ENCODE measurements around the gene ANKRD53.

The ANKRD53 gene

DNA sequence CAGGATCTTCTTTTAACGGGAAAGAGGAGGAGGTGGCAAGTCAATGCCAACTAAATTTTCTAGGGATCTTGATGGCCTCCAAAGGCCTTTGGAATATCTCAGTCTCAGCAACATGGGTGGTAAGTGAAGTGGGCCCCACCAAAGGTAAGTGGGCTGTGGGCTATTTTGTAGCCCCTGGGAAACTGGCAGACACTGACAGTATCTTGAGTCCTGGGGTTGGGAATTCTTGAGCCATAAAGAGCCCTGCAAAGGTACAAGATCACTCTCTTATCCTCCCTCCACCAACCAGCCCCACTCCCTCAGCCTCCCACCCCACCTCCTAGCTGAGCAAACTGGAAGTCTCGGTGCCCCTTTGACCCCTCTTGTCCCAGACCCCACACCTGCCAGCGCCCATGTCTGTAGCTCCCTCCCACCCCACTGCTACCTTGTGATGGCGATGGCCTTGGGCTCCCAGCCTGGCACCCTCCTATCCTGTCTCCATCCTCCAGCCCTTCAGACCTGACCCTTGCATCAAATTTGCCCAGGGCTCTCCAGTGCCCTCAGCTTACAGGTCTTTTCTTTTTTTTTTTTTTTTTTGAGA, 34.2 kb upstream of the ANKRD53 start:
- no peak for DNase-seq

DNA sequence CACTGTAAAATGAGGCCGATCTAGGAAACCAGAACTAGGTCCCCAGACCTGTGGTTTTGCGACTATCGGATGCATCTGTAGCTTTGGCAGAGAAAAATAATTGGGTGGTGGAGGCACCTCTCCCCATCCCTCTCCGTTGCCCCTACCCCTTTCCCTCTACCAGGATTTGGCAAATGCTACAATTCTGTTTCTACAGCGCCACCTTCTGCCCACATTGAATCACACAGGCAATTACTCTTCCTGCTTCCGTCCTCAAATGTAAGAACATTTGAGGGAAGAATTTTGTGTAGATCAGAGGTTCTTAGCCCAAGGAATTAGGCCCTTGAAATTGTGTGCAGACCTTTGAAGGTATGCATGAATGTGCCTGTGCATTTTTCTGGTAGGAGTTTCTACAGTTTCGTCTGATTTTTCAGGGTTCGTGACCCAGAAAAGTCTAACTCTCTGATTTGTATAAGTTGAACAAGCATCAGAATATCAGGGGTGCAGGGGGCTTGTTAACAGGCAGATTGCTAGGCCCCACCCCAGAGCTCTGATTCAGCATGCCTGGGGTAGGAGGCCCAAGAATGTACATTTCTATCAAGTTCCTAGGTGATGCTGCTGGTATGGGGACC, 31.5 kb upstream of the ANKRD53 start:
- DNase-seq = peak; percentile 55

DNA sequence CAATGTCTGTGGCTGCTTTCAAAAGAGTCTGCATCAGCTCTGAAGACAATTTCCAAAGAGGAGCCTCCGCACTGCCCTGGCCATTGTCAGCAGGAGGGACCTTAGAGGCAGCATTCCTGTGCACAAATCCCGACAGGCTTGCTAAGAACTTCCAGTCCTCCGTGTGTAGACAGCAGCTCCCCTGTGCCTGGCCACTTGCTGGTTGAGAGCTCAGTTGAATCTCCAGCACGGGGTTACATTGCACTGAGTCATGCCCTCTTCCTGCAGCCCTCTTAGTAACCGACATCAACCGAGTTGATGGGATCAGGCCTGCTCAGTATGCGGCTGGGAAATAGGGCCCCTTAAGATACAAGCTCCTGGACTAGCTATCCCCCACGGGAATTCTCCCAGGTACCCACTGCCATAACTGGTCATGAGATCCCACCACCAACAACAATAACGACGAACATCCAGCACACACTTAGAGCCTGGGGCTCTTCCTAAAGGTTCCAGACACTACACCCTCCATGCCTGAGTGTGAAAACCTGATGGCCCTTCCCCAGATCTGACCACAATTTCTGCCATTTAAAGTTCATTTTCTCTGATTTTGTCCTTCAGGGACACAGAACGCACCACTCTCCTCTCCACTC, 30.8 kb upstream of the ANKRD53 start:
- peak; percentile 49 for DNase-seq

DNA sequence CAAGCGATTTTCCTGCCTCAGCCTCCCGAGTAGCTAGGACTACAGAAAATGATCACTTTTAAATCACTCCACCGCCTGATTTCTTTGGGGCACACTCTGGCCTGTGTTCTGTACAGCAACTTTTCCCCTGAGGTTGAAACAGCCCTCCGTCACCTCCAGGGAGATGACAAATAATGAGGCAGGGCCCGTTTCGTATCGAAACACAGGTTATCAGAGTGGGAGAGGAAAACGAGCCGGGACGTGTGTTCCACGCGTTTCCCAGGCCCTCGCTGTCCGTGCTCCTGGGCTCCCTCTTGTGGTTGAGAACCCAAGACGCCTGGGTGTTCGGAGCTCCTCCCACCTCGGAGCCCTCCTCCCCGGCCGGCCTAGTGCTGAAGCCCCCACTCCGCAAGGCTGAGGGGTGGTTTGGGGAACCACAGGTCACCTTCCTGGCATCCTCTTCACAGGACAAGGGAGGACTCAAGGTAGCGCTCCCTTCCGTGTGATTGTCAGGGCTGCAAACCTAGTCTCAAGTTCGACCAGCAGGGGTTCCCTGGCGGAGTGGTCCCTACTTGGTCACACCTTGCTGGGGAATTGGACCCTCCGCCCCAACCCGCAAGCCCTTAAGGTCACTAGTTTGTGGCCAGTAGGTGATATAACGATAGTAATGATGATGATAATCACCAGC, 30.0 kb upstream of the ANKRD53 start:
- DNase-seq = peak; percentile 68

DNA sequence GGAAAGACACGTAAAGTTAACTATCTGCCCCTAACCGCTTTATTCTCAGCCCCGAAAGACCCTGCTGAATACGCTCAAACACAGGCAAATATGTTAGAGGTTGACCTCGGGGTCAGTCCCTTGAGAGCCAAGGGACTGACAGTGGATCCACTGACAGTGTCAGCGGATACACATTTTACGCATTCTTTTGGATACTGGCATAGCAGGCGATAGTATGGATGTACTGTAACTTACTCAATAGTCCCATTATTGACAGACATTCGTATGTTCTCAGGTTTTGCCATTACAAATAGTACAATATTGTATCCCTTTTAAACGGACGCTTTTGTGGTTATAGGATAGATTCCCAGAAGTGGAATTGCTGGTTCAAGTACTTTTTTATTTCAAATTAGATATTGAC, 29.3 kb upstream of the ANKRD53 start:
- no peak for DNase-seq

DNA sequence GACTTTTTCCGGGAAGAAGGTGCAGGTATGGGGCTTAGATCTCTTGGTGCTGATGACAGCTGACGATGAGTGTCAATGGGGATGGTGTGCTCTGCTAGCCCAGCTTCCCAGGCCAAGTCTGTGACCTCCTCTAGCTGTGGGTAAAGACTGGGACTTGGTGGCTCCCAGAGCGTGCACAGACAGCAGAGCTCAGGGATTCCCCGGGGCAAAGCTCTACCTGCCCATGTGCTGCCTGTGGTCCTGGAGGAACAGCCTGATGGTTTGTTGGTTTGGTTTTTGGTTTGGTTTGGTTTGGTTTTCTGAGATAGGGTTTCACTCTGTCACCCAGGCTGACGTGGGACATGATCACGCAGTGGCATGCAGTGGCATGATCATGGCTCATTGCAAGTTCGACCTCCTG, 23.5 kb upstream of the ANKRD53 start:
- DNase-seq = no peak

DNA sequence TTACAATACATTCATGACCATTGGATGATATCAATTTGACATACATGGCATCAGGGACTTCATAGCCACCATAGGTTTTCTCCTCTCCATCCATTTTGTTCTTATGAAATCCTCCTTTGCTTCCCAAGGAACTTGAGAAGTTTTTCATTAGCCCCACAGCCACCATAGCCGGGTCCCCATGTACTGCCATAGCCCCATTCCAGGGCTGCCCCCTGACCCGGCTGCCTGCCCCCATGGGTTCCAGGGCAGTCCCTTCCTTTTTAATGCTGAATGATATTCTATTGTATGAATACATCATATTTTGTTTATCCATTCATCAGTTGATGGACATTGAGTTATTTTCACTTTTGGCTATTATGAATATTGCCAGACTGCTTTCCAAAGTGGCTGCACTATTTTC, 22.3 kb upstream of the ANKRD53 start:
- DNase-seq = no peak

DNA sequence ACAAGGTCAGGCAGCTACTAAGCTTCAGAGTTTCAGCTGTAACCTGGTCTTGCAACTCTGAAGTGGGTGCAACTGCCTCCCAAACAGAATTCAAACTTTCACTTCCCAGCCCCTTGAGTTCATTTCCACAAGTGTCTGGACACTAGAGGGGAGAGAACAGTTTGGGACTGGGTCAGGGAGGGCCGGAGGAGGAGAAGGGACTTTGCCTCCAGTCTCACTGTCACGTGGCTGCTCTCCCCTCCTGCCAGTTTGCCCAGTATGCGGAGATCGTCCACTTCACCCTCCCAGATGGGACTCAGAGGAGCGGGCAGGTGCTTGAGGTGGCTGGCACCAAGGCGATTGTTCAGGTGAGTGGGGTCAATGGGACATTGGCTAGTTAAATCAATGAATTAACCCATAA, 20.6 kb upstream of the ANKRD53 start:
- no peak for DNase-seq

DNA sequence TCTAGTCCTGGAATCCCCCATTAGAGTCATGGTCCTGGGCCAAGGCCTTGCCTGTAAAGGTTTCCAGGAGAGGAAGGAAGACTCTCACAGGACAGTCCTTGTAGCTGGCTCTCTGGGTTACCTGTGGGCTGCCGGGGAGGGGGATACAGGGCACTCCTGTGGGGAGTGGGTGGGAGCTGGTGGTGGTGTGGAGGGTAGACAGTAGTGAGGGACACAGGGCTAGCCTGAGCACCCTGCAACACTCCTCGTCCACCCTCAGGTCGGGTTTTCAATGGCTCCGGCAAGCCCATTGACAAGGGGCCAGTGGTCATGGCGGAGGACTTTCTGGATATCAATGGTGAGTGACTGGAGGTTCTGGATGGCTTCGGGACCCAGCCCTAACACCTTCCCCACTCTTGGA, 19.7 kb upstream of the ANKRD53 start:
- no peak for DNase-seq

DNA sequence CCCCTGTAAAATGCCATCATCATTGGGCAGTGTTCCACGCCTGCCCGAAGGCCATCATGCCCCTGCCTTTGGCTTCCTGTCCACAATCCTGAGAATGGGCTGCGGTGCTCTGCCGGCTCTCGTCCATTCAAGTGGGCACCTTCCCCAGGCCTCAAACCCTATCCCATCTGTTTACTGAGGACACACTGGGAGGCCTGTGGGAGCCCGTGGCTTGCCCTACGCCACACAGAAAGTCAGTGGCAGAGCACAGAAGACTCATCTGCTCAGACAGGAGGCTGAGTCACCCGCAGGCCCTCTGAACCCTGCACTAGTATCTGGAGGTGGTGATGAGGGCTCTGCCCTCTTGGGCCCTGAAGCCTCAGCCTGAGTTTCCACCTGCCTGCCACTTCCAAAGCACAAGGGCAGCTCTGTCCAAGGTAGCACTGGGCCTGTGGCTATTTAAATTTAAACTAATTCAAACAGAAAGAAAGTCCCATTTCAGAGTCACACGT, 19.1 kb upstream of the ANKRD53 start:
- DNase-seq = no peak

DNA sequence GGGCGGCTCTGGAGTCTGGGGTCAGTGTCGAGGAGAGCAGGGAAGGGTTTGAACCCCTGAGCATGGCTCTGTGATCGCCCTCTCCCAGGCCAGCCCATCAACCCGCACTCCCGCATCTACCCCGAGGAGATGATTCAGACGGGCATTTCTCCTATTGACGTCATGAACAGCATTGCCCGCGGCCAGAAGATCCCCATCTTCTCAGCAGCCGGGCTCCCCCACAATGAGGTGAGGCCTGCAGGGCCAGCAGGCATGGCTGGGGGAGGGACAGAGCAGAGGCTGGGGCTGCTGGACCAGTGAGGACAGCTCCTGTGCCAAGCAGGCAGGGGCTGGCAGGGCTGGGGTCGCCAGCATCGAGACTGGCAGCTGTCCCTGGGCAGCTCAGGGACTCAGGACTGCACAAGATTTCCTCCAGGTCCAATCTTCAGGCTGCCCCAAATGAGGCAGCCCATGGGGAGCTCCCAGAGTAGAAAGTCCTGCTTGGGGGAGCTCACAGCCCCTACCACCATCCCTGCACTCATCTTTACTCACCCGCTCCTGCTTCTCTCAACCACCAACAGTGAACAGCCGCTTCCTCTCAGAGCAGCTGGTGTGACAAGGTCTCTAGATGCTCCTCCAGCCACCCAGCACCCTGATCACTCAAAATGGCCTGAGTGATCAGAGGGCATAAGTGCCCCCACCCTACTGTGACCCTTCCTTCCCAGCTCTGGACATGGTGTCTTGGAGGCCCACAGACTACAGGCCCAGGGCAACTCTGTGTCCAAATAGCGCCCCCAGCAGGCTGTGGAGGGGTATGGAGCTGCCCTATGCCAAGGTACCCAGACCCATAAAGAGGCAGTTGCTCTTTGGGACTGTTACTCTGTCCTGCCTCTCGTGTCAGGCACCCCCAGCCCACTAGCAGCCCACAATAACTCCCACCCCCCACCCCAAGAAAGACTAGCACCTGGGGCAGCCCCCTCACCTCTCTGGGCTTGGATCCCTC, 18.3 kb upstream of the ANKRD53 start:
- no peak for DNase-seq

DNA sequence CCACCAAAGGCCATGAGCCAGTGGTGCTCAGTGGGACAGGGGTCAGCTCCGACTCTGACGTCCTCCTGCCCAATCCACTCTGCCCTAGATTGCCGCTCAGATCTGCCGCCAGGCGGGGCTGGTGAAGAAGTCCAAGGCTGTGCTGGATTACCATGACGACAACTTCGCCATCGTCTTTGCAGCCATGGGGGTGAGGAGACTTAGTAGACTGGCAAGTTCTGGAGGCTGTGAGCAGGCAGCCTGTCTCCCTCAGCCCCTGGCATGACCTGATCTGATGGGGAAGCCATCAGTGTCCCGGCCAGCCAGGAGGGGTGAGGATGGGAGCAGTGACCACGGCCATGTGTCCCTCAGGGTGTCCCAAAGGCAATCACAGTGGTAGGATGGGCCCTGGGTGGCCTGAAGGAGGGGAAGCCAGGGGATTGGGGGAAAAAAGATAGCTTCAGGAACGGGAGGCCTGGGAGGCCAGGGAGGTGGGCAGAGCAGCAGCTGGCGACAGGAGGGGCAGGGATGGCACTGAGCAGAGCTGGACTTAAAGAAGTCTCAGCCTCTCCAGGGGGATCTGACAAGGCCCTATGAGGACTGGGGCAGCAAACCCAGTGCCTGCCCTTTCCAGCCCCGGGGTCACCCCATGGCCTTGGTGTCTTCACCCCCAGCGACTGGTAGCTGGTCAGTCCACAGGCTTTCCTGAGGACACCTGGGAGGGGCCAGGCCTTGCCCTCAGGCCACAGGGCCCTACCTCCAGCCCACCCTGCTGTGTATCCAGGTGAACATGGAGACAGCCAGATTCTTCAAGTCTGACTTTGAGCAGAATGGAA, 17.4 kb upstream of the ANKRD53 start:
- no peak for DNase-seq

DNA sequence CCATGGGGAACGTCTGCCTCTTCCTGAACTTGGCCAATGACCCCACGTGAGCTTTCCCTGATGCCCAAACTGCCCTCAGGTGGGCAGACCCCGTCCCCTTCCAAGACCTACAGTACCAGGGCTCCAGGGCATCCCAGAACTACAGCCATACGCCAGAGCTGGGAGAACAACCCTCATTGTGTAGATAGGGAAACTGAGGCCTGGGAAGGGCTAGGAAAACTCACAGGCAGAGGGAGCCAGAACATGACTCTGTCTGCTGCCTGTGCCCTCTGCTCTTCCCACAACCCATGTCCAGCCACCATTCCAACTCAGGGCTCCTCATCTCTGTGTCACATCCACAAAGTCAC, 16.8 kb upstream of the ANKRD53 start:
- DNase-seq = no peak

DNA sequence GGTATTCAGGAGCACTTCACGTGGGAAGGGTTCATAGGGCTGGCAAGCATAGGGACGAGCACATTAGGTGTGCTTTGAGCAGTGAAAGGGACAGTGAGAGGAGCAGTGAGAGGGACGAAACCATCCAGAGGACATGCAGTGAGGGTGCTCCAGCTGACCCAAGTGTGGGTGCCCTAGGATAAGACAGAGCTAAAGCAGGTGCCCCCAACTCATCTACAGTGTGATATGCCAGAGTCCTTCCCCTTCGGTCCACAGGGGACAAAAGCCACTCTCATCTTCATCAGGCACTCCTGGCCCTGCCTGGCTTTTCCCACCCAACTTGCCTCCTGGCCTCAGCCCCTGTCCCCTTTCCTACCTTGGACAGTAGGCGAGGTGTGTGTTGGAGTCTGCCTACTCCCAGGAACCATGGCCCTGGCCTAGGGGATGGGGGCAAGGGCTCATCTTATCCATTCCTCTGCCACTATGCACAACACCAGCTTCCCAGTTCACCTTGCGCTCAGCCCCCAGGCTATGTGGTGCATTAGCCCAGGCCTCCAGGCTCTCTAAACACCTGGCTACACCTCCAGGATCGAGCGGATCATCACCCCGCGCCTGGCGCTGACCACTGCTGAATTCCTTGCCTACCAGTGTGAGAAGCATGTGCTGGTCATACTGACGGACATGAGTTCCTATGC, 16.1 kb upstream of the ANKRD53 start:
- DNase-seq = no peak

DNA sequence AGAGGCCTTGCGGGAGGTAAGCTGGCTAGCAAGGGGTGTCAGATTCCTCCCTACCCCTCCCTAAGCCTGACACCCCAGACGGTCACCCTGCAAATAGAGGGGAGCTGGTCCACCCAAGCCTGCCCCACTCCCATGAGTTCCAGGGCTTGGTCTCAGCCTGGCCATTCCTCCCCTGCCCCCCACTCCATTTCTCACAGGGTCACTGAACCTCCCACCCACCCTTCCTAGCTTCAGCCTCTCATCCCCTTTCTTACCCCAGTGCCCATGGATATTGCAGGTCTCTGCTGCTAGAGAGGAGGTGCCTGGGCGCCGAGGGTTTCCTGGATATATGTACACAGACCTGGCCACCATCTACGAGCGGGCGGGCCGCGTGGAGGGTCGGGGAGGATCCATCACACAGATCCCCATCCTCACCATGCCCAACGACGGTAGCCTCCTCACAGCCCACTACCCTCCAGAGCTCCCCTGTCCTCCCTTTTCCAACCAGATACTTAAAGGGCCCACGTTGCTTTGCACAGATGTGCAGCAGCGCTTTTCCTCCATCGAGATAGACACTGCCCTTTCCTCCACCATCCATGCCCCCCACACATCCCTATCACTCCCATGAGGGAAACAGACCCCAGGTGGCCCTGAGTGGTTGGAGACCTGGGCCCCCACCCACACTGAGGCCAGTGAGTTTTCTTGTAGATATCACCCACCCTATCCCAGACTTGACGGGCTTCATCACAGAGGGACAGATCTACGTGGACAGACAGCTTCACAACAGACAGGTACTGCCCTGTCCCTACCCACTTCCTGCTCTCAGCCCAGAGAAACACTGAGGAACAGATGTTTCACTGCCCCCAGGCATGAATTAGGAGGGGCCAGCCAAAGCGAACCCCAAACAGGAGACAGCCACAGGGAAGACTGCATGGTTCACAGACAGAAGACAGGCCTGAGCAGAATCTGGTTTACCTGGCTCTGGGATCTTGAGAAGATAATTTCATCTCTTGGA, 15.2 kb upstream of the ANKRD53 start:
- no peak for DNase-seq

DNA sequence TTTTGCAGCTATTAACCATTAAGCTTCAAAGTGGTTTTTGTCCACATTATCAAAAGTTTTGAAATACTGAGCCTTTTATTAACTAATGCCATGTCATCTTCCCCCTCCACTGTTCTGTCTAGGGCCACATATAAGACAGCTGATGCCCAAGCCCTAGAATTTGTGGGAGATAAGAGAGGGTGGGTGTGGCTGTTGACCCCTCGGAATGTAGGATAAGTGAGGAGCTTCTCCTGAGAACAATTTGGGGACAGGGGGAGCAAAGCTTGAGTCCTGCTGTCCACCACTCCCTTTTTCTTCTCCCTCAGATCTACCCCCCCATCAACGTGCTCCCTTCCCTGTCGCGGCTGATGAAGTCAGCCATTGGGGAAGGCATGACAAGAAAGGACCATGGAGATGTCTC, 14.3 kb upstream of the ANKRD53 start:
- no peak for DNase-seq

DNA sequence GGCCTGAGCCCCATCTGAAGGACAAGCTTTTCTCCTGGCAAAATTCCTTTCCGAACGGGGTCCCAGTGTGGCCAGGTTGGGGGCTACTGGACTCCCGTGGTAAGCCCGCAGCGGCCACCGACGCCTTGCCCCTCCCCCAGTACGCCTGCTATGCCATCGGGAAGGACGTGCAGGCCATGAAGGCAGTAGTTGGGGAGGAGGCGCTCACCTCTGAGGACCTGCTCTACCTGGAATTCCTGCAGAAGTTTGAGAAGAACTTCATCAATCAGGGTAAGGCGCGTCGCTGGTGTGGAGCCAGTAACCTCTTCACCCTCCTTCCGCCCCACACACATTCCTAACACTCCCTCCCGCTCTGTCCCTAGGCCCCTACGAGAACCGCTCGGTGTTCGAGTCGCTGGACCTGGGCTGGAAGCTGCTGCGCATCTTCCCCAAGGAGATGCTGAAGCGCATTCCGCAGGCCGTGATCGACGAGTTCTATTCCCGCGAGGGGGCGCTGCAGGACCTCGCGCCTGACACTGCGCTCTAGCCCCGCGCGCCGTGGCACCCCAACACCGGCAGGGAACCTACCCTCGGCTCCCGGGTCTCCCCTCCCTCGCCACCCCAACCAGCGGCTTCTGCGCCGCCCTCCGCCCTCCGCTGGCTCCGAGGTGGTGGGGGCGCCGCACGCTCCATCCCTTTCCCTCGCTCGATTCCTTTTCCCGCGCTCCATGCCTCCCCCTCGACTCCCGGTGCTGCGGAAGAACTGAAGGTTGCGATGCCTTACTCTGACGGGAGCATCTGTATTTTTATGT, 13.6 kb upstream of the ANKRD53 start:
- DNase-seq = peak; percentile 45

DNA sequence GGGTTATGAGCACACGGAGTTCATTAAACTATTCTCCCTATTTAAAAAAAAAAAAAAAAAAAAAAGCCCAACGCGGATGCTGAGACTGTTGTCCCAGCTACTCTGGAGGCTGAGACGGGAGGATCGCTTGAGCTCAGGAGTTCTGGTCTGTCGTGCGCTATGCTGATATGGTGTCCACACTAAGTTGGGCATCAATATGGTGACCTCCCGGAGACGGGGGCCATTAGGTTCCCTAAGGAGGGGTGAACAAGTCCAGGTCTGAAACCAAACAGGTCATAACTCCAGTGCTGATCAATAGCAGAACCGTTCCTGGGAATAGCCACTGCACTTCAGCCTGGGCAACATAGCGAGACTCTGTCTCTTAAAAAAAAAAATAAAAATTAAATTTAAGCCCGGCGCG, 12.9 kb upstream of the ANKRD53 start:
- DNase-seq = no peak

DNA sequence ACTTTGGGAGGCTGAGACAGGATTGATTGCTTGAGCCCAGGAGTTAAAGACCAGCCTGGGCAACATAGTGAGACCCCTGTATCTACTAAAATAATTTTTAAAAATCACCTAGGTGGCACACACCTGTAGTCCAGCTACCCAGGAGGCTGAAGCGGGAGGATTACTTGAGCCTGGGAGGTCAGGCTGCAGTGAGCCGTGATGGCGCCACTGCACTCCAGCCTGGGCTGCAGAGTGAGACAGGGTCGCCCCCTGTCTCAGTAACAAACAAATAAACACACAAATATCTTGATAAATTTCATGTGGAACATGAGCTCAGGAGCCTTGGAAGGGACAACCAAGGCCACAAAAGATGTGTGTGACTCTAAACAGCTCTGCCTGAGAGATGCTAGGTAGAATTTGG, 11.7 kb upstream of the ANKRD53 start:
- no peak for DNase-seq
